ENCODE measurements around the gene NPAS3.

GRCh38 chr14:33532553-33532952 lies 593.9 kb downstream of the NPAS3 start:
- TF ChIP-seq CTCF (IDR thresholded peaks at IDR 0.05; ENCODE audit: low read length) (no peak), EZH2phosphoT487 (IDR thresholded peaks at IDR 0.05; ENCODE audit: low read length) (no peak), EZH2 (optimal IDR thresholded peaks at IDR 0.05; ENCODE audit: low read depth, low read length) (no peak)
